ENCODE measurements around the gene PRKCH.
"Not testable (repeated sequence)": the region's sequence is repeated elsewhere in the genome, so short reads cannot be mapped to it uniquely, and the experiment has no call there.

Gene PRKCH

DNA sequence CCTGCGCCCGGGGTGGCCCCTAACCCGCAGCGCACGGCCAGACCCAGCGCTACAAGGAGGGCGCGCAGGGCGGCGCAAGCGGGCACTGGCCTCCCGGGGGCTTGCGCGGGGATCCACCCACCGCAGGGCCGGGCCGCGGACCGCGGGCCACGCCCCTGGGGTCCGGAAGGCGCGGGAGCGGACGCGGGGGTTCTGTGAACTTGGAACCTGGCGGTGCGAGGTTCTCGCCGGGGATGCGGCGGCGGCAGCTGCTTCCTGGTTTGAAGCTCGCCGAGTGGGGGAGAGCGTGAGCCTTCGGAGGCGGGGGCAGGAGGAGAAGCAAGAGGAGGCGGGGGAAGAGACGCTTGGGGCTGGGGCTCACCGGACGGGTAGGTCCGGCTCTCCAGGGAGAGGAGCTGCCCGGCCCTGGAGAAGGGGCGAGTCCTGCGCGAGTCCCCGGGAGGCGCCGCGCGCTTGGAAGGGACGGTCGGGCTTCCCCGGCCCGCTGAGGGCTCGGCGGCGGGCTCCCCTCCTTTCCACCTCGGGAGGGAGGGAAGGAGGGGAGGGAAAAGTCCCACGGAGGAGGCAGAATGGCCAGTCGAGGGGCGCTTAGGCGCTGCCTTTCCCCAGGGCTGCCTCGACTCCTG lies at the start of gene PRKCH:
Gene PRKCH (plus strand): TSS at position 195 of the 626 bp plus-strand sequence. CDS start 523 bp downstream, outside the sequence.
- DNase-seq, result peak; percentile 83

DNA sequence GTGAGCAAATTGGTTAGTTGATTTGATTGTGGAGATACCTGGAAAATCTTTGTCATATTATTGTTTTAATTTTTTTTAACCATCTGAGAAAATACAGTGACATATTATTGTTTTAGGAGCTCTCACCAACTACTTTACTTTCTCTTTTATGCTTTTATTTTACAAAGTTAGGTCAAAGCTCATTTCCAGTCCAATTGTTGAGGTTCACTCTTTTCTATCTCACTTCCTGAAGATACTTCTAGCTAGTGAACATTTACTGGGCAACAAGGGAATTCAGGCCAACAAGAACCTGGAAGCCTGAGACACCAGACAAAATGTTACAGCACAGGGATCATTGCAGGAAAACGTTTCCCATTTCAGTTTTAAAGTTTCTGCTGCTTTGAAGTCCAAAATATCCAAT lies 44.1 kb upstream of the PRKCH start:
- DNase-seq, result no peak

DNA sequence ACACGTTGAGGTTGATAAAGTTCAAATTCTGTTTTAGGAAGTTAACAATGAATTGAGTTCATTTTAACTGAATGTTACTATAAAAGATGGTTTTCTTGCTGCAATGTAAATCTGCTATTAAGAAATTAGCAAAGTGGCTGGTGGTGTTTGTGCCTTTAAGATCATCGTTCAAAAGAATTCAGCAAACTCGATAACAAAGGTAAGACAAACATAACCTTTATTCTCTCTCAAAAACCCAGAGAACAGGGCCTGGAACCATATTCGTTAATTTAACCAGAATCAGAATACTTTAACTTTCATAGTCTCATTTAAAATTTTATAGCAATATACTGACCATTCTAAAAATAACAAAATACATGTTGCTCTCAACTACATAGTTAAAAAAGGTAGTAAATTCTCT lies 43.6 kb upstream of the PRKCH start:
- no peak for DNase-seq

DNA sequence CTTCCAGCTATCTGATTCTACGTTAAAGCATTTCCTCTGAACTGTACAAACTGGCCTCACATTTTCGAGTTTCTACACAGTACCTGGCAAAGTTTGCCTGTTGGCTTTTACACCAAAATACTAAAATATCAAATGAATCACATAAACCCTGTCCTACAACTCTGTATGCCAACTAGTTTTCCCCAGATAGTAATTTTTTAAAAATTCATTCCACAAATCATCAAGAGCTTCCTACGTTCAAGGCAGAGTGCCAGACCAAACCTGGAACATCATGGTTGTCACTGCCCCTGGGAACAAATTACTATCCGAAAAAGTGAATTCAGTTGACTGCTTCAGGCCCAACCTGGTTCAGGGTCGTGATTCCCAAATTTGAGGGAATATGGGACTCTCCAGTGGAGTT lies 42.3 kb upstream of the PRKCH start:
- DNase-seq, result no peak

DNA sequence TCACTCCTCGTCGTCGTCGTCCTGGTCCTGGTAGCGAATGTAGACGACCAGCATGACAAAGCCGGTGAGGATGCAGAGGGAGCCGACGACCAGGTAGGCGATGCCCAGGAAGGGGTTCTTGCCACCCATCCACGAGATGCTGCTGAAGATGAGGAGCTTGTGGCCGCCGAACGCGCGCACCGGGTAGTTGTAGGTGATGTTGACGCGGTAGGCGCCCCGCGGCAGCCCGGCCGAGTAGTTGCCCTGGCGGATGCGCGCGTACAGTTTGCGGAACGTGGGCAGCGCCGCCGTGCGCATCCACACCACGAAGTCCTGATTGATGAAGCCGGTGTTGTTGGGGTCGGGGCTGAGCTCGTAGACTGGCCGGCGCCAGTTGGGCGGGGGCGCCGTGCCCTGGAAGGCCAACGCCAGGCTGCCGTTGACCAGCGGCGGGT lies 41.3 kb upstream of the PRKCH start:
- peak; percentile 16 for DNase-seq

DNA sequence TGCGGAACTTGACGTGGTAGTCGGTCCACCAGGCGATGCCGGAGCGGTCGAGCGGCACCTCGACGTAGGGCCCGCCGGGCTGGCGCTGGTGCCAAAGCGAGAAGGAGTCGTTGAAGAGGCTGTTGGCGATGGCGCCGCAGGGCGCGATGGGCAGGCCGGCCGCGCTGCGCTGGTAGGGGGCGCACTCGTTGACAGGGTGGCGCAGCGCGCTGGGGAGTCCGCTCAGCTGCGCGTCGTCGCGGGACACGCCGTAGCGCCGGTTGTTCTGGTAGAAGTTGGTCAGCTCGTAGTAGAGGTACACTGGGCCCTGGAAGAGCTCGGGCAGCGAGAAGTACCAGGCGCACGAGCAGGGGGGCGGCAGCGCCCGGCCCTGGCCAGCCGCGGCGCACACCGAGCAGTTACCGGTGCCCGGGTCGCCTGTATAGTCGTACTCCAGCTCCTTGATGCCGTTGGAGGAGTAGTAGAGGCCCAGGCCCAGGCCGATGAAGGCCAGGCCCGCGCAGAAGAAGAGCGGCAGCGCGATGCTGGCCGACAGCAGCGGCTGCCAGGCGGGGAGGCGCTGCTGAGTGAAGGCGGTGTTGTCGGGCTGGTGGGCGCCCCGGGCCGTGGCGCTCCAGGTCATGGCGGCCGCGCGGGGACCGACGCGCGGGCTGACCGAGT lies 40.7 kb upstream of the PRKCH start:
- DNase-seq, result peak; percentile 67

DNA sequence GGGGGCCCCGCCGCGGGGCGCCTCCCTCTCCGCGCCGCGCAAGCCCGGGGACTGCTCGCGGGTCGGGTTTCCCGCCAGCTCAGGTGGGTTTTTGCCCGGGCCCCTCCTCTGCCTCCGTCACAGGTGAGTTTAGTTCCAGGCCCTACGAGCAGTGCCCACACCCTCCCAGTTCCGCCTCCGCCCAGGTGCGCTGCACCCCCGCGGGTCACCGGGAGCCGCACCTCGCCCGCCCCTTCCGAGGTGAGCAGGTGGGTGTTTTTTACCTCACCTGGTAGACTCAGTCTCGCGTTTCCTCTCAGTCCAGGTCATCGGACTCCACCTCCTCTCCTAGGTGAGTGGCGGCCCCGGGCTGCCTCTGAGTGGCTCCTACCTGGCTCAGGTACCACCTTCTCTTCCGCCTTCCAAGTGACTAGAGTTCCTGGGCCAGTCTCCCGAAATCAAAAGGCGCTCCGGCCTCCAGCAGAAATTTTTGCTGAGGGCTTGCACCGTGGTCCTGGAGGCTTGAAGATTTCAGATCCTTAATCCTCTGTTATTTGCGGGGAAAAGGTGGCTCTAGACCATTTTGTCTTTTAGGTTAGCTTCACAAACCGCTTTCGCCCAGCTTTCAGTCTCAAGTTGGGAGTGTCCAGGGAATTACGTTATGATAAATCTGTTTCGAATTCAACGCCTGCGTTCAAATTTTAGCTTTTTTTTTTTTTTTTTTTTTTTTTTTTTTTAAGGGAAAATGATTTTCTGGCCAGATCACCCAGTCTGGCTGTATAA lies 40.0 kb upstream of the PRKCH start, which contains the start of gene TMEM30B:
Gene TMEM30B (minus strand): TSS at position 153 of the 762 bp plus-strand sequence. CDS start 191 bp downstream, outside the sequence.
- peak; percentile 23 for DNase-seq

DNA sequence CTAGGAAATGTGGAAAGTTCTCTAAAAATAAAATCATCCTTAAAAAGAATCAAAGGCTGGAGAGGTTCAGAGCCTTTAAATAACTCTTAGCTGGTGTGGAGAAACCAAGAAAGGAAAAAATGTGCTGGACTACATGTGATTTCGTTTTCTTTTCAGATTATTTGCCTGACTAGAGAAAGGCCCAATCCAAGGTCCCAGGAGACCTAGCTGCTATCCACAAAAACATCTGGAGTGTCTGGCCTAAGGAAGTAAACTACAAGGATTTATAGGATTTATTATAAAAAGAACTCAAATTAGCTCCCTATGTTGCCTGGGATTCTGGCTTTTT lies 39.5 kb upstream of the PRKCH start:
- DNase-seq, result no peak

DNA sequence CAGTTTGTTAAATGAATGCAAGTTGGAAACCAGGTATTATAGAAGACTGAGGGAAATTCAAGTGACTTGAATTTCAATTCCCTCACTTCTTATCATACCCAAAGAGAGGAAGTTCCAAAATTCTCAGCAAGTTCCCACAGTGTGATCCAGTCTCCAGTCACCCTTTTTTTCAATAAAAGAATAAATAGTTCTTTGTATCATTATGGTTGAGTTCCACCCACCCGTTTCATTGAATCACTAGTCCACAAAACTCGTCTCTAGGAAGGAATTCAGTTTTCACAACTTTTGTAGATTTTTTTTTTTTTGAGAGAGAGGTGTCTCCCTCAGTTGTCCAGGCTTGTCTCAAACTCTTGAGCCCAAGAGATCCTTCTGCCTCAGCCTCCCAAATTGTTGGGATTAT lies 38.6 kb upstream of the PRKCH start:
- no peak for DNase-seq

DNA sequence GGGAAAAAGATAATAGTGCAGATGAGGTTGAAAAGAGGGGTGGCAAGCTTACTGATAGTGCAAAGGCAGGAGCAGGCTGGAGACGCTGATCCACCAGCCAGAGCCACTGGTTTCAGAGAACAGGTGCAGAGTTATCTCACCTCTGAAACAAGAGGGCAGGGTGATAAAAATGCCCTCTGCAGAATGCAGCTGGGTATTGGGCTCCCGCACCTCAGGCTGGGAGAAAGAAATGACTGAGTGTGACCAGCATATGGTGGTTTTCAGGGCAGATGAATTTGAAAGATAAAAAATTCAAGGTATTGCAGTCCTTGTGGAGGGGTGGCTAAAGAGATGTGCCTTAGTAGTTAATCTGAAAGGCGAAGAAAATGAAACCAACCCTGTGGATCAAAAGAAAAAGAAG lies 37.4 kb upstream of the PRKCH start:
- no peak for DNase-seq

DNA sequence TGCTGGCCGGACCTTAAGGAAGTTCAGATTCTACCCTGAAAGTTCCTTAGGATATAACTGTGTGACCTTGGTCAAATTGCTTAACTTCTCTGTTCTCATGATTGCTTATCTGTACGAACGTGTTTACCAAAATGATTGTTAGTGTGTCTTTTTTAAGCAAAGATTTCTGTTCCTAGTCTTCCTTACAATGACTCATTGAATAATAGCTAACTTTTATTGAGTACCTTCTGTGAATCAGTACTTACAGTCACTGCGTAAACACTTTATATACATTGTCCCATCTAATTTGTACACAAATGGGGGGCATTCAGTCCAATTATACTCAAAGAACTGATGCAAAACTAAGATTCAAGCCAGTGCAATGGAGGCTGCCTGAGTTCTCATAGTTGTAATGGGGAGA lies 36.0 kb upstream of the PRKCH start:
- DNase-seq, result no peak

DNA sequence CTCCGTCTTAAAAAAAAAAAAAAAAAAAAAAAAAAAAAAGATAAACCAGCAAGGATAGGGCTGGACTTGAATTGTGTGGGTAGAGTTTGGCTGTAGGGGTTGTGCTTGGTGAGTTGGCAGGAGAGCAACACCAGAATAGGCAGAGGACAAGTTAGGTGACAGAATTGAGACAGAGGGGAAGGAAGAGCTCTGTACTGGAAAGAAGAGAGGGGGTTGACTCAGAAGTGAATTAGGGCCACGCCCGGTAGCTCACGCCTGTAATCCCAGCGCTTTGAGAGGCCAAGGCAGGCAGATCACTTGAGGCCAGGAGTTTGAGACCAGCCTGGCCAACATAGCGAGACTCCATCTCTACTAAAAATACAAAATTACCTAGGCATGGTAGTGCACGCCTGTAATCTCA lies 34.2 kb upstream of the PRKCH start:
- no peak for DNase-seq

DNA sequence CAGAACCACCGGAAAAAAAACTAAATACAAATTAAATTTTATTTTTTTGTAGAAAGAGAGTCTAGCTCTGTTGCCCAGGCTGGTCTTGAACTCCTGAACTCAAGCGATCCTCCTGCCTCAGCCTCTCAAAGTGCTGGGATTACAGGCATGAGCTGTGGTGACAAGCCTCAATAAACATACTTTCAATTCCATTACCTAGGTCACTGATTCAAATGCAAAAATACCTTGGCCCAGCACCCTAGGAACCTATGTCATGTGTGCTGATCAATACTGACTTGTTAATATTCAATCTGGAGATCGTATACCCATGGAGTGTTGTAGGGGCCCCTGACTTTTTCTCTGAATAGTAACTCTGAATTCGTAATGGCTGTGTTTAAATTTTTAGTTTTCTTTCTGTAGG lies 33.2 kb upstream of the PRKCH start:
- no peak for DNase-seq

DNA sequence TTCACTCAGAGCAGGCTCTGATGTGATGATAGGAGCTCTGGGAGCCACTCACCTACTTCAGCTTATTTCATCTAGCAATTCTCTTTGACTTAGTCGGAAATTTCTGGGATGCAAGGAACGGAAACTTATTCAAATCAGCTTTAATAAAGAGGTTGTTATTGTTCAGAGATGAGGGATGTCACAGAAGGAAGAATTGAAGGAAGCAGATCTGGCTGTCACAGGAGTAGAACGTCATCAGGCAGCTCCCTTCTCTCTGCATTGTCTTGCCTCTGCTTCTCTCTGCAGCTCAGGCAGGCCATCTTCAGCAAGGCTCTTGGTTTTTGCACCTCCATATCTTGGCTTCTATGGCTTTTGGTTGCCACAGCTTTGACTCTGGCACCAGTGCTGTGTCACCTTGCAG lies 32.7 kb upstream of the PRKCH start:
- no peak for DNase-seq

DNA sequence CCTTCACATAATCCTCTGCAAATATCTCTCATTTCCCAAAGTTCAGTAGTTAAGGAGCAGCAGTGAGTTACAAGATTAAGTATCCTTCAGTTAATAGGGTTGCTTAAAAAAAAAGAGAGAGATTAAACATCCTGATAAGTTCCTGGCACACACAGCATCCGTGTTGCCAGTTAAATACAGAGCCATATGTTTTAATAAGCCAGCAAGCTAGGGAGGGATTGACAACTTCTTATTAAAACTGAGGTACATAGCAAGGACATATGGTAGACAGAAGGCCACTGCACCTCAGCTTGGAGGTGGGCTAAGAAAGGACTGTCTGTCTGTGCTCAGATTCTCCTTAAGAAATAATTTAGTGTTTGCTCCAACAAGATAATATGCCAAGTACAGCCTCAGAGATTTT lies 30.7 kb upstream of the PRKCH start:
- DNase-seq, result no peak

DNA sequence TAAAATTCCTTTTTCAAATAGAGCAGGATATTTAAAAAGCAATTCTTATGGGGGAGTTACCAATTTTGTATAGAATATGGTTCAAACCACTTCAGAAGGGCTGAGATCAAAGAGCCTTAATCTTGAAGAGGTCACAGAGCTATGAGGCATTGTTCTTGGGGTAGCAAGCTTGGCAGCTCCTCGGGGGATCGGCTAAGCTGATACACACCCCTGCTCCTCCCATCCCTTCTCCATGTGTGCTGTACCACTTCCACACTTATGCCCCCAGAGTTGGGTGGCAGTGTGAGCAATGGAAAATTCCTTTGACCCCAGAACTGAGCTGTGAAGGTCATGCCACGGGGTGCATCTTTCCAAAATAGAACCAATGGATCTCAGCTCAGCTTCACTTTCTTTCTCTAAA lies 25.2 kb upstream of the PRKCH start:
- DNase-seq, result no peak

DNA sequence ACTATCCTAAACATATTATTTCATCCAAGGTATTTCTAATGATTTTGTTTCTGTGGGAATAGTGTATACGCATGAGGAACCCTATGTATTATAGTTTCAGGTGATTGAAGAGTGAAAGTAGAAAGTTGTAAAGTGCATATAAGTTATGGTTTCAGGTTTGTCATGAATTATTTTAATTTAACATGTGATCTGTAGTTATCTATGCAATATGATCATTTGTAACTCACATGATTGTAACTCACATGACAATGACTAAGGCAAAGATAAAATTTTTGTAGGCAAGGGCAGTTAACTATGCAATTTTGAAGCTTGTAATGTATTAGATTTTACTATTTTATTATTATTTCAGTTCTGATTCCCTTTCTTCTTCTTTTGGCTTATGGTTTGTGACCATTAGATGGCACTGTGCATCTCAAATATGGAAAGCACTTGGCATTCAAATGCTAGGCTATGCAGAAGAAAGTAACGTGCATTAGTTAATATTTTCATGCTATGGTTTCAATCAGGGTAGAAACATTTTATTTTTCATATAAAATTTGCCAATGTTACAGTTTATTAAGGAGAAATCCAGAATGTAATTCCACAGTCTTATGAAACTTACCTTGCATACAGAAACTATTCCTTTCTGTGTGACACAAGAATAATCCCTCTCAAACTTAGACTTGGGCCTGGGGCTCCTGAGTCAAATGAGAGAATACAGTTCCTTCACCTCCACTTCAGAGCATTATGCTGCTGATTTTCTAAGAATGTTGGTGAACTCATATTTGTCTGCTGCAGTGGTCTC lies 24.5 kb upstream of the PRKCH start:
- no peak for DNase-seq

DNA sequence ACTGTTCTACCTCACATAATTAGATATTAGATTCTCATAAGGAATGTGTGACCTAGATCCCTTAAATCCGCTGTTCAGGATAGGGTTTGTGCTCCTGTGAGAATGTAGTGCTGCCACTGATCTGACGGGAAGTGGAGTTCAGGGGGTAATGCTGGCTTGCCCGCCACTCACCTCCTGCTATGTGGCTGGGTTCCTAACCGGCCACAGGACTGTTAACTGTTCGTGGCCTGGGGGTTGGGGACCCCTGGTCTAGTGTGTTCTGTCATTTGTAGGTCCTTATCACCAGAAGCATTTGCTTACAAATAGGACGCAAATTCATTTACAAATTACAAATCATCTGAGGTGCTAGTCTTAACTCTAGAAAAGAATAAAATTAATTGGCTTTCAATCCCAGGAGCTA lies 23.8 kb upstream of the PRKCH start:
- no peak for DNase-seq

DNA sequence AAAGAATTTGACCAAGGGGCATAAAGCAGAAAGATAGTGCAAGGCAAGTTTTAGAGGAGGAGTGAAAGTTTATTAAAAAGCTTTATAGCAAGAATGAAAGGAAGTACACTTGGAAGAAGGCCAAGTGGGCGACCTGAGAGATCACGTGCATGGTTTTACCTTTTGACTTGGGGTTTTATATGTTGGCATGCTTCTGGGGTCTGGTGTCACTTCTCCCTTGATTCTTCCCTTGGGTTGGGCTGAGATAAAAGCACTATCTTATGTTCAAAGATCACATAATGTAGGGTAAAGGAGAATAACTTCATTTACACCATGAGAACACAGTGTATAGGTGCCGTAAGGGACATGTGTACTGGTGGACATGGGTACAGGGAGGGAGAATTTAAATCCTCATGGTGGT lies 22.6 kb upstream of the PRKCH start:
- no peak for DNase-seq

DNA sequence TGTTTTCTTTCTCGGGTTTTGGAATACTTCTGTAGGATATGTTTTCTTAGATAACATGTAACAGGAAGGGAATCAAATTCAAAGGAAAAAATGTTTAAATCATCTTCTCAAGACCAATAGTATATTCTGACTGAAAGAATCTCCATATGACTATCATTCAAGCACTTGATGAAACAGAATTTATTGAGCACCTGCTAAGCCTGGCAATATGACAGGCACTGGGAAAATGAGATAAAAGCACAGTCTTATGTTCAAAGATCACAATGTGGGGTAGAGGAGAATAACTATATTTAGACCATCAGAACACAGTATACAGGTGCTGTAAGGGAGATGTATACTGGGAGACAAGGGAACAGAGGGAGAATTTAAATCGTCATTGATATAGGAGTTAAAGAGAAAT lies 21.2 kb upstream of the PRKCH start:
- DNase-seq, result no peak

DNA sequence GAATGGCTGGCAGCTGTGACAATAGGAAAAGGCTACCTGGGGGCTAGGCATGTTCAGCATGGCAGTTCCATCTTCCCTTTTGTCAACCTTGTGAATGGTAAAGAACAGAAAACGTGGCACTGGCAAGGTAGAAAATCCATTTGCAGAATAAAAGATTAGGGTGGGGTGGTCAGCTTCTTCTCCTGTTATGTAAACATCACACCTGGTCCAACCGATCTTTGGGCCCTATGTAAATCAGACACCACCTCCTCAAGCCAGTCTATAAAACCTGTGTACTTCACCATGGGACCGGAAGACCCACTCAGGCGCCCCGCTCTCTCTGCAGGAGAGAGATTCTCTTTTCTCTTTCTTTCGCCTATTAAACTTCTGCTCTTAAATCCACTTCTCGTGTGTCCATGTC lies 20.6 kb upstream of the PRKCH start:
- DNase-seq, result no peak

DNA sequence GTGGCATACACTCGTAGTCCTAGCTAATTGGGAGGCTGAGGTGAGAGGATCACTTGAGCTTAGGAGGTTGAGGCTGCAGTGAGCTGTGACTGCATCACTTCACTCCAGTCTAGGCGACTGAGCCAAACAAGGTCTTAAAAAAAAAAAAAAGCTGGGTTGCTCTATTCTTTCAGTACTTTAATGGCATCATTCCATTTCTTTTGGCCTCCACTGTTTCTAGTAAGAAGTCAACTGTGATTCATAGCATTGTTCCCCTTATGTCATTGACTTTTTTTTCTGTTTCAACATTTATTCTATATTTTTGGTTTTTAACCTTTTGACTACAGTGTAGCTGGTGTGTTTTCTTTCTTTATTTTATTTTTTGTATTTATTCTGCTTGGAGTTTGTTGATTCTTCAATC lies 16.7 kb upstream of the PRKCH start:
- no peak for DNase-seq

DNA sequence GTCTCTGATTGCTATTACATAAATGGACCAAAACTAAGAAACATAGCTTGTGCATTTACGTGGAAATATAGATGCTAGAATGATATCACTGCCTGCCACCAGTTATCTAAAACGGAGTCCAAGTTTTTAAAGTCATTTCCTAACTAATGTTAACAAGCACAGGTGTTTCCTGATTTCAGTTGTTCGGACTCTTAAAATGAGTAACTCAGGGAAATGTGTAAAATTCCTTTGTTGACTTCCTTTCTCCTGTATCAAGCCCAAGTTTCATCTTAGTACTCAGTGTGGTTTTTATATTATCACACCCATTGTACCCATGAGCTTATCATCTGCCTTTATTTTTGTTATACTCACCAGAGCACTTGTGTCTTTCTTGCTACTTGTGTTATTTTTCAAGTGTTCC lies 13.2 kb upstream of the PRKCH start:
- no peak for DNase-seq

DNA sequence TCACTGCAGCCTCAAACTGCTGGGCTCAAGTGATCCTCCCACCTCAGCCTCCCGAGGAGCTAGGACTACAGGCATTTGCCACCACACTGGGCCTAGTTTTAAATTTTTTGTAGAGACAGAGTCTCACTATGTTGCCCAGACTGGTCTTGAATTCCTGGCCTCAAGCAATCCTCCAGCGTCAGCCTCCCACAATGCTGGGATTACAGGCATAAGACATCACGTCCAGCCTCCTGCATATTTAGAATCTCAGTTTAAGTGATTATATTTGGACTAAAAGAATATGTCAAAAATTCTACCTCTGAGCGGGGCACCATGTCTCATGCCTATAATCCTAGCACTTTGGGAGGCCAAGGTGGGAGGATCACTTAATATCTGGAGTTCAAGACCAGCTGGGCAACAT lies 12.7 kb upstream of the PRKCH start:
- DNase-seq, result not testable (repeated sequence)

All from CD4-positive, alpha-beta T cell treated with Interferon gamma for 1 hour (primary cell).